Hematopoietic multipotent progenitor cell treated with erythropoietin and hydrocortisone succinate and interleukin-3 and kit ligand, for 15 days (in vitro differentiated cells): ENCODE results near the gene CCDC71.

Source experiments
- DNase-seq: peaks from one replicate; pipeline ENCODE4 v3.0.0-alpha.2; 2015; ENCODE audit warnings: low spot score

Gene CCDC71

DNA sequence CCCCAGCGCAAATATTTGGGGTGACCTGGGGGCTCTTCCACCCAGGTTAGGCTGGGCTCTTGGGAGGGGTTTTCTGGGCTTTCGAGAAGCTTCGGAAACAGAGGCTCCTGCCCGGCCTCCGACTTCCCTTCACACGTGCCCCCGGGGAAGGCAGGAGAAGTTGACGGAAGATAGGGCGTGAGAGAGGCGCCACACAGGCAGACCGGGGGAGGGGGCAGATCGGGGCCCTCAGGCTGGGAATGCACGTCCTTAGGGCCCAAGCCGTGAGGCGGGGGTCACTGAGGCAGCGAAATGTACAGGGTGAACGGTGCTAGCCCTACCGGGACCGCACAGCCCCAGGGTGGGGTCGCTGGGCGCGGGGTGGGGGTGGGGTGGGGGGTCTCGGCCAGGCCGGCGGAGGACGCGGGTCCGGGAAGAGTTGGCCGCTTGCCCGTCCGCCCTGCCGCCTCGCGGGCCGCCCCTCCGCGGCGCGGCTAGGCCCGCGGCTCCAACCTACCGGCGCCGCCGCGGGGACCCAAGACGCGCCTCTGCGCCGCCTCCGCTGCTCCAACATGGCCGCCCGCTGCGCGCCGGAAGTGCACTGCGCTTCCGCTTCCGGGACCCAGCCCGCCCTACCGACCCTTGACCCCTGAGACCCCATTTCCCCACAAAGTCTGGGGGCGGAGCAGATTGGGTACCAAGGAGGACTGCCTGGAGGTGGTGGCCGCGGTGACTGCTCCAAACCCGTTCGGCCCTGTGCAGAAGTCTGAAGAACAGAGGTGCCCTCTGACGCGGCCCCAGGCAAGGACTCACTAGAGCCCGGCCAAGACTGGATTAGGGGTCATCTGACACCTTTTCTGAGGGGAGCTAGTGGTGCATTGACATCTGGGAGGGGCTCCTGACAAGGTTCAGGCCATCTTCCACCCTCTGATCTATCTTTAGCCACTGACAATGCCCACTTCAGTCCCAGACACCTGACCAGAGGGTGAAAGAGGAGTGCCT is at the start of gene CCDC71:
Gene CCDC71, minus strand, starts transcription at position 561 of the 981 bp plus-strand sequence. CDS start 2,123 bp downstream, outside the sequence.
- DNase-seq = peak; percentile 79

DNA sequence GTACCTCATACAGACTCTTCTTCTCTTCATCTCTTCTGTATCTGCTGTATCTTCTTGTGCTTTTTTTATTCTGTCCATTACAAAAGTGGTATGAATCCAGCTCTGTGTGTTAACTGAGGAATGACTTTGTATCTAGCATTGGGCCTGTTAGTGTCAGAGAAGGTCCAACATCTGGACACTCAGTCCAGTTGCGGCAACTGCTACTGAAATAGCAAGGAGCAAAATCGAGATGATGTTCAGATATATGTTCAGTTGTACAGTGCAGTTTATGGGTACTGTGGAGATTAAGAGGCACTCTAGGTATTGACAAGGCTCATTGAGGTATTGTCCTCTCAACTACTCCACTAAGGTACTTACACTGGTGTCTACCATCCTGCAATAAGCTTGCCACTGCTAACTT is 47.9 kb upstream of the CCDC71 start:
- DNase-seq = no peak

DNA sequence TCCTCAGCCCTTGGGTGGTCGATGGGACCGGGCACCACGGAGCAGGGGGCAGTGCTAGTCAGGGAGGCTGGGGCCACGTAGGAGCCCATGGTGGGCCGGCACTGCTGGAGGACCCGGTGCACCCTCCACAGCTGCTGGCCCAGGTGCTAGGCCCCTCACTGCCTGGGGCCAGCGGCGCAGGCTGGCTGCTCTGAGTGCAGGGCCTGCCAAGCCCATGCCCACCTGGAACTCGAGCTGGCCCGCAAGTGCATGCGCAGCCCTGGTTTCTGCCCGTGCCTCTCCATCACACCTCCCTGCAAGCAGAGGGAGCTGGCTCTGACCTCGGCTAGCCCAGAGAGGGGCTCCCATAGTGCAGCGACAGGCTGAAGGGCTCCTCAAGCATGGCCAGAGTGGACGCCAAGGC is 47.4 kb upstream of the CCDC71 start:
- DNase-seq = no peak

DNA sequence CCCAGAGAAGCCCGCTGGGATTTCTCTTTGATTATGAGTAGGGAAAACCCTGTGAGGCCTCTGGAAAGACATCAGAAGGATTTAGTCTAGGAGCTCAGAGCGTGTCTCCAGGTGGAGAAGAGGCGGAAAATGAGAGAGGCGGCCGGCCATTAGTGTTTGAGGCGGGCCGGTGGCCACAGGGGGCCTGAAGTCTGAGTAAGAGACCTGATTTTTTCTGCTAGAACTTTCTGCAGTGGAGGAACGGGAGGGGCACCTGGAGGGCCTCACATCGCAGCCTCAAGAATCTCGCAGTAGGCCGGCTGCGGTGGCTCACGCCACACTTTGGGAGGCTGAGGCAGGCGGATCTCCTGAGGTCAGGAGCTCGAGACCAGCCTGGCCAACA is 33.8 kb upstream of the CCDC71 start:
- no peak for DNase-seq

DNA sequence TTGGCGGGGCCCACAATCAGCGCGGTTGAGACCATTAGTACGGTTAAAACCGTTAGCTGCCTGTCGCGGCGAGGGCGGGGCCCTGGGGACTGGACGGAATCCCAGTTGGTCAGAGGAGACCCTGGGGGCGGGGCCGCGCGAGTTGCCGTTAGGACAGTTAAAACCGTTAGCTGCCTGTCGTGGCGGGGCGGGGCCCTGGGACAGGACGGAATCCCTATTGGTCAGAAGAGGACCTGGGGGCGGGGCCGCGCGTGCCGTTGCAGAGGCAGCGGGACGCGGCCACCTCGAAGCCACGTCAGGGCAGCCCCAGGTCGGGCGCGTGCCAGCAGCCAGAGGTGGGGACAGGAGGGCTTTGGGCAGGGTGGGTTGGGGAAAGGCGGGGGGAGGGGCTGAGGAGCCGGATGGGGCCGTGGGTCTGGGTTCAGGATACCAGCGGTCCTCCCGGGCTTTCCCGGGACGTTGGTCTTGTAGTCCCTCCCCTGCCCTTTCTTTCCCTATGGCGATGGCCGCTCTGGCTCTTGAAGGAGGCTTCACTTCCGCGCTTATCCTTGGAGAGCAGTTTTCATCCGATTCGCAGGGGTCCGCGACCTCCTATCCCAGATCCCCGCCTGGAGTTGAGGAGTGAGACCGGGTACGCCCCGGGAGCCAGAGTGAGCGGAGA is 33.2 kb upstream of the CCDC71 start:
- no peak for DNase-seq

DNA sequence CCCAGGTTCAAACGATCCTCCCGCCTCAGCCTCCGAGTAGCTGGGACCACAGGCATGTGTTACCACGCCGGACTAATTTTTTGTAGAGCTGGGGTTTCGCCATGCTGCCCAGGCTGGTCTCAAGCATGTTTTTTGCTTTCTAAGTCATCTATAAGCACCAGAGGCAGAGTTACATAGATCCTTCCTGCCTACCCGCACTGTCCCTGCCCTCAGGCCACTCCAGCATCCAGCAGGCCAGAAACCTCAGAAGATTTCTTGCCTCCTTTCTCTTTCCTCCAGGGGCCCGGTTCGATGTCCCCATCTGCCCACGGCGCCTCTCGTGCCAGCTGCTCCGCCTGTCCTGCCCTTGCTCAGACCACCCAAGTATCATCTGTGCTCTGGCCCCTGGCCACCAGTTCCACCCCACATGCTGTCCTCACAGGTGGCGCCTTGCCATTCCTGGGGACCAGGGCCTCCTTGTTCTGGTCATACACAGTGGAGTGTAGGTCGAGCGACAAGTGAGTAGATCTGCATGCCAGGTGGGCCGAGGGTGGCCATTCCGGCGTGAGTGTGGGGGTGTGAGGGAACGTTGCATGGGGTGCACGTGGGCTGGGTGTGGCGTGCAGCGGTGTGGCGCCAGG is 32.6 kb upstream of the CCDC71 start:
- DNase-seq = no peak

DNA sequence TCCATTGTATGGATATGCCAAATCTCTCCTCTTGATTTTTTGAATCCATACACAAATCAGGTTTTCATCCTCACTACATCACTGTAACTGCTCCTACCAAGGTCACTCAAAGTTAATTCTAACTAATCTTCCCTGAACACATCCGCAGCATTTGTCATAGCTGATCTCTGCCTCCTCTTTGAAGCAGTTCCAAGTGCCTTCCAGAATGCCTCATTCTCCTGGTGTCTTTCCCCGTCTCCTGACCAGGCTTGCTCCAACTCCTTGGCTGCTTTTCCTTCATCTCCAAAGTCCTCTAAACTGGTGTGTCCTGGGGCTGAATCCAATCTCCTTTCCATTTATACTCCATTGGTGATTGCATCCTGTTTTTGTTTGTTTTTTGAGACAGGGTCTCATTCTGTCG is 32.0 kb upstream of the CCDC71 start:
- DNase-seq = no peak

DNA sequence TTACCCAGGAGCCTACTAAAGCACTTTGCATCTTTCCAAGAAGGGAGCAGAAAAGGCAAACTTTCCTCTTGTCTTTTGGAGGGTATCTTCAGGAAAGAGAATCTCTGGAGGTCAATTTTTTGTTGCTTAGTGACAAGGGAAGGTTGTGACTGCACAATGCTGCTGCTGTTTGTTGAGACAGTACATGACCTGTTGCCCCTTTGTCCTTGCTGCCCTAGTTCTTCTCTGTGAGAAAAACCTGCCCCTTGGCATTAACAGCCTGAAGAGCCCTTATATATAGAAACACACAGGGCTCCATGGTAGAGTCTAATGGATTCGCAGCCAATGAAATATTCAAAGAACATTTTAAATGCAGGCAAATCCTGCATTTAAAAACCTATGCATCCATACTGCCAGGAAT is 25.6 kb upstream of the CCDC71 start:
- DNase-seq = no peak

DNA sequence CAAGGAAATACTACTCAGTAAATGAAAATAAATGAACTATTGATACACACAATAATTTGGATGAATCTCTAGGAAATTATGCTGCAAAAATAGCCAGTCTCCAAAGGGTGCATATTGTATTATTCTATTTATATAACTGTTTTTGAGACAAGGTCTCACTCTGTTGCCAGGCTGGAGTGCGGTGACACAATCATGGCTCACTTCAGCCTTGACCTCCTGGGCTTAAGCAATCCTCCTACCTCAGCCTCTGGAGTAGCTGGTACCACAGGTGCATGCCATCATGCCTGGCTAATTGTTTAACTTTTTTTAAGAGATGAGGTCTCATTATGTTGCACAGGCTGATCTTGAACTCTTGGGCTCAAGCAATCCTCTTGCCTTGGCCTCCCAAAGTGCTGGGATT is 17.7 kb upstream of the CCDC71 start:
- no peak for DNase-seq

DNA sequence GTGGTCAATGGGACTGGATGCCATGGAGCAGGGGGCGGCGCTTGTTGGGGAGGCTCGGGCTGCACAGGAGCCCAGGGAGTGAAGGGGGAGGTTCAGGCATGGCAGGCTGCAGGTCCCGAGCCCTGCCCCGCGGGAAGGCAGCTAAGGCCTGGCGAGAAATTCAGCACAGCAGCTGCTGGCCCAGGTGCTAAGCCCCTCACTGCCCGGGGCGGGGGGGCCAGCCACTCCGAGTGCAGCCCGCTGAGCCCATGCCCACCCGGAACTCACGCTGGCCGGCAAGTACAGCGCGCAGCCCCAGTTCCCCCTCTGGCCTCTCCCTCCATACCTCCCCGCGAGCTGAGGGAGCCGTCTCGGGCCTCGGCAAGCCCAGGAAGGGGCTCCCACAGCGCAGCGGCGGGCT is 16.6 kb upstream of the CCDC71 start:
- DNase-seq = no peak

DNA sequence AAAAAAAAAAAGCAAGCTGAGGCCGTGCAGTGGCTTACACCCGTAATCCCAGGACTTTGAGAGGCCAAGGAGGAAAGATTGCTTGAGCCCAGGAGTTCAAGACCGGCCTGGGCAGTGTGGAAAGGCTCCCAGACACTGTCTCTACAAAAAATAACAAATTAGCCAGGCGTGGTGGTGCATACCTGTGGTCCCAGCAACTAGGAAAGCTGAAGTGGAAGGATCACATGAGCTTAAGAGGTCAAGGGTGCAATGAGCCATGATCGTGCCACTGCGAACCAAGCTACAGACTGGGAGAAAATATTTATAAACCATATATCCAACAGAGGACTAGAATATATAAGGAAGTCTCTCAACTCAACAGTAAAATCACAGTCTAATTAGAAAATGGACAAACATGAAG is 15.2 kb upstream of the CCDC71 start:
- no peak for DNase-seq

DNA sequence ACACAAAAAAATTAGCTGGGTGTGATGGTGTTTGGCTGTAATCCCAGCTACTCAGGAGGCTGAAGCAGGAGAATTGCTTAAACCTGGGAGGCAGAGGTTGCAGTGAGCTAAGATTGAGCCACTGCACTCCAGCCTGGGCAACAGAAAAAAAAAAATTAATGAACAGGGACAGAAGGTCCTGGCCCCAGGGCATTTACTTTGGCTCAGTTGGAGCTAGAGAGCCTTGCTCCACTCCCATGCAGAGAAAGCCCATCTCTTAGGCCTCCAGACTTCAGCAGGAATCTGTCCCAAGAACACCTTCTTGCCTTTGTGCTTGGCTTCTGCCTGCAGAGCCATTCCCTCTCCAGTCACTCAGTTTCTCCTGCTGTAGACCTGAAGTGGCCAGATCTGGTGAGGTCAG is 14.0 kb upstream of the CCDC71 start:
- no peak for DNase-seq

DNA sequence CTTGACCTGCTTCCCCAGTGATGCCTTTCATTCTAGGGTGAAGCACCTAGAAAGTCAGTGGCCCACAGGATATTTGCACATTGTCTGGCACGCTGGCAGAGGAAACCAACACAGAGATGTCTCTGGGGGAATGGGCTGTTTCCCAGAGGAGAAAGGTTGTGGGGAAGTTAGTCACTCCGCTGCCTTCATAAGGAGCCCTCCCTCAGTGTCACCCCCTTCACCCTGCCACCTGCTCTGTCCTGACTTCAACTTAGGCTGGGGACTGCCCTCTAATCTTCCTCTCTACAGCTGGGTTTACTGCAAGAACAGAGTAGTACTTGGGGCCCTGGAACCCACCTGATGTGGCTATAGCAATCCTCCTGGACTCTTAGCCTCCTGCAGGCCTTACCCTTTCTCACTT is 10.9 kb upstream of the CCDC71 start:
- DNase-seq = no peak

DNA sequence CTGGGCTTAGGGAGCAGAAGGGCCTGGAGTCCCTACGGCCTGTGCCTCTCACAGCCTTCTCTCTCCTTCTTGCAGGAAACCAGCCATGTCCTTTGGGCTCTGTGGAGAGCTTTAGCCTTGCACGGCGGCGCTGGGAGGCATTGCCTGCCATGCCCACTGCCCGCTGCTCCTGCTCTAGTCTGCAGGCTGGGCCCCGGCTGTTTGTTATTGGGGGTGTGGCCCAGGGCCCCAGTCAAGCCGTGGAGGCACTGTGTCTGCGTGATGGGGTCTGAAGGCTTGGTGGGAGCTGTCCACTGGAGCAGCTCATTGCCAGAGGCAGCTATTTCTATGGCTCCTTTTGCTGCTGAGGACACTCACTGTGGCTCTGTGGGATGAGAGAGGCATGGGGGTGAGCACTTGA is 9.4 kb upstream of the CCDC71 start:
- DNase-seq = no peak

DNA sequence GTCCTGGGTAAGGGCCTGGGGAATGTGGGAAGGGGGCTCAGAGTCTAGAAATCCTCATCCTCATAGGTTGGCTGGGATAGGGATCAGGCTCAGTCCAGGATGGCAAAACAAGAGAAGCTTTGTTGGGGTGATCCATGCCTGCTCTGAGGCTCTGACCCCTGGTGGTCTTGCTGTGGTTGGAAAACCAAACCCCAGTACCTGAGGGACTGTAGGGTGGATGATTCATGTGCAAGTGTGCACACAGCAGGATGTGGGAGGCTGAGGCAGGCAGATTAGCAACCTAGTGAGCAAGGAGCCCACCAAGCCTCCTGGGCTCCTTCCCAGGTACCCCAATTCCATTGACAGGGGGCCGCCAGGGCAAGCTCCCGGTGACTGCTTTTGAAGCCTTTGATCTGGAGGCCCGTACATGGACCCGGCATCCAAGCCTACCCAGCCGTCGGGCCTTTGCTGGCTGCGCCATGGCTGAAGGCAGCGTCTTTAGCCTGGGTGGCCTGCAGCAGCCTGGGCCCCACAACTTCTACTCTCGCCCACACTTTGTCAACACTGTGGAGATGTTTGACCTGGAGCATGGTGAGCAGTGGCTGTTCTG is 8.4 kb upstream of the CCDC71 start:
- no peak for DNase-seq

DNA sequence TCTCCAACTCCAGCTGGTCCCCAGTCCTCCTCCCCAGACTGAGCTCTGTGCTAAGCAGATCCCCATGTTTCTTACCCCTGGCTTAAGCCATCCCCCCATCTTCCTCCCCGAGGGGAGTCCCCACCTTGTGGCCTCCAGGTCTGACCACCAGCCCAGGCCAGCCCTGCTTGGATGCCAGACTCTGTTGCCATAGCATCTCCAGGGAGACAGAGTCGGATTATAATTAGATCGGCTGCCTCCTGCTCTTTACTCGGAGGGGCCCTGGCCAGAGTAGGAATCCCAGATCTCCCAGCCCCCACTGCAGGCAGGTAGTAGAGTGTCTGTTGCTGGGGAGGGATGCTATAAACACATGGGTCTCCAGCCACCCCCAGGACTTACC is 7.7 kb upstream of the CCDC71 start:
- DNase-seq = no peak

DNA sequence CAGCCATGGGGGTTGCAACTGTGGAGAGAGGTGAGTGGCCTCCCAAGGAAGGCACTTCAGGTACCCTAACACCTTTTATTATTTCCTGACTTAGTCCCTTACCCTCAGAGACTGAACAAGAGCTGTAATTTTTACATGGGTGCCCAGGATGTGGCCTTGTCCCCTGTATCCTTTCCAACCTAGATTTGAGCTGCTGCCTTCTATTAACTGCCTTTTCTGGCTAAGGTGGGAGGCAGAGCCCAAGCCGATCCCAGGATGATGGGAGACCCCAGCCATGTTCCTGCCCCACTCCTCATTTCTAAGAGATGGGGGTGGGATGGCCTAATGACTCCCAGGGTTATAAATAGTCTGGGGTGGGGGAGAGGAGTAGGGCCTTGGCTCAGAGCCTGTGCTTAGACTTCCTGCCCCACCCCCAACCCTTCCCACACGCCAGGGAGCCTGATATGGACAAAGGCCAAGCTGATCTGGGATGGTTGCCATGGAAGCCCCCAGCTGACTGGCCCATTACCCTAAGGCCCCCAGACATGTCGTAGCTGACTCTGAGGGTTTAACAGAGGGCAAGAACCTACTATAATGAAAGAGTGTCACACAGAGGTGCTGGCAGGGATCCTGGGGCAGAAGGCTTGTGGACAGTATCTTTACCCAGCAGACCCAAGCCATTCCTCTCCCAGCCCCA is 7.1 kb upstream of the CCDC71 start:
- peak; percentile 72 for DNase-seq

DNA sequence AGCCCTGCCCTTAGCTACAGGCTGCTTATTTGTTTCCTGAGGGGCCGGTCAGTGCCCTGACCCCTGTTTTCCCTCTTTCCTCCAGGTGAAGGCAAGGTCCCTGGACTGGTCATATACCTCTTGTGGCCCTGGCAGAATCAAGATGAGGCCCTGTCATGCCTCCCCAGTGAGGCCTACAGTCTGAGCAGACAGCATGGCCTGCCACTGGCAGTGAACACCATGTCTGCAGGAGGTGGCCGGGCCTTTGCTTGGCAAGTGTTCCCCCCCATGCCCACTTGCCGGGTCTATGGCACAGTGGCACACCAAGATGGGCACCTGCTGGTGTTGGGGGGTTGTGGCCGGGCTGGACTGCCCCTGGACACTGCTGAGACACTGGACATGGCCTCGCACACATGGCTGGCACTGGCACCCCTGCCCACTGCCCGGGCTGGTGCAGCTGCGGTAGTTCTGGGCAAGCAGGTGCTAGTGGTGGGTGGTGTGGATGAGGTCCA is 6.5 kb upstream of the CCDC71 start:
- peak; percentile 35 for DNase-seq

DNA sequence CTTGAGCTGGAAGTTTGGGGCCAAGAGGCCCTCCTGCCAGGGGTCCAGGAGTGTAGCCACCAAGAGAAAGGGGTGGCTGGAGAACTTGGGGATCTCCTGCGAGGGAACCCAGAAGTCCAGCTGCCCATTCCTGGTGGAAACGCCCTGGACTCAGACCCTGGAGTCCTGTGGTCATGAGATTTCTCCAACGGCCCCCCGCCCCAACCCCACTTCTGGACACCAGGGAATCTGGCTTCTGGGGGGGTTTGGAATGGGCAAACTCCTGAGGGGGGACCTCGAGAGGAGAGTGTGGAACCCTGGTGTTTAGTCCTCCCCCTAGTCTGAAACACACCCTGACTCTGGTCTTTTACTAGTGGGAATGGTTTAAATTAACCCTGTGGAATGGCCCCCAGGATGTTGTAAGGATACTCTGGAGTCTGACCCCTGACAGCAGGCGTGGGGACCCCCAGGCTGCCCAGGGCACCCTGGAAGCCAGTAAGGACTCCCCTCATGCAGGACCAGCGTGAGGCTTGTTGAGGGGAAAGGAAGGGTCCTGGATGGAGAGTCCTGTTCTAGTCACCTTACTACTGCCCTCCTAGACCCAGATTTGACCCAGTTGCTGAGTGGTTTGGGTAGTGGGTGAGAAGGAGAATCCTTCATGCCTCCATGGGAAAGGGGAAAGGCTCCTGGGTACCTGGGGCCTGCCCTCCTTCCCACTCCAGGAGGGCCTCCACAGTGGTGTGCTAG is 5.8 kb upstream of the CCDC71 start:
- DNase-seq = peak; percentile 29

DNA sequence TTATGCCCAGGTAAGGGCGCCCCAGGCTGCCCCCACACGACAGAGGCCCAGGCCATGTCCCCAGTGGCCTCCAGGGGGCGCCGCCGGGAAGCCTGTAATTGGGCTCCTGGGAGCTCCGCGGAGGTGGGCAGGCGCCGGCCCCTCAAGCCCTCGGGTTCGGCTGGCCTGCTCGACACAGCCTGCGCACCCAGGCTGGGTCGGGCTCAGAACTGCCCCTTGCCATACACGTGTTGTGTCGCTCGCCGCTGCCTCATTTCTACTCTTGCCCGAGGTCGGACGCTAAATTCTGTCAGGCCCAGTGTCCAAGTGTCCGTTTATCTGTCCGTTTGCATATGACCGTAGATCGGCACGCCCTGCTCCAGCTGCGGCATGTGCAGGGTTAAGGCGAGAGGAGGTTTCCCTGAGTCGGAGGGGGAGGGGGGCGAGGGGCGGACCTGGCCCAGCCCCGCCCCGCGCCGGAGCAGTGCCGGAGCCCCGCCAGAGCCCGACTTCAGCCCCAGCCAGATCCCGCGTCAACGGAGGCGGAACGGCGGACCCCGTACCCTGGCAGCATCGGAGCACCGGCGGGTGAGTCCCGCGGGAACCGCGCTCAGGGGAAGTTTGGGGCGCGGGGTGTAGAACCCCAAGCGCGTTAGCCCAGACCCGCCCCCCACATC is 5.1 kb upstream of the CCDC71 start, which contains the start of gene KLHDC8B:
Gene KLHDC8B, plus strand, starts transcription at position 480 of the 656 bp plus-strand sequence. CDS start 1,172 bp downstream, outside the sequence.
- DNase-seq = peak; percentile 88

DNA sequence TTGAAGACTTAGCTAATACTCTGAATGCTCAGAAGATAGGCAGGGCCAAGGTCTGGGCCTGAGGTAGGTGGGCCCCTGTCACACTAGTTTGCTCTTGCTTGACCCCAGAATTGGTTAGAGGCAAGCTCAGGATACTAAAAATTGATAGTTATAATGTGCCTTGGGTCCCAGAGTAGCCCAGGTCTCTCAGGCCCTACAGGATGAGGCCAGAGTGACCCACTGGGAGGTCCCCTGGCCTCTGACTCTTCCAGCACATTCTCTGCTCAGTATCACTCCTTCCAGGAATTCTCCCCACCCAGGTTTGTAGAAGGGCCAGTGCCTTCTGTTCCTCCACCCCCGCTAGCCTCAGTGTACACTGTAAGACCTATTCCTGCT is 4.6 kb upstream of the CCDC71 start:
- DNase-seq = no peak
